HepG2 (cell line): ENCODE data around the gene KLHDC4.

Source experiments
- KLF9 ChIP-seq: IDR thresholded peaks from 2 replicates; pipeline ENCODE4 v1.6.1; 2016; ENCODE audit warnings: low read depth
- MYC ChIP-seq: sonication (generic); formaldehyde crosslinking; IDR thresholded peaks from 2 replicates; pipeline ENCODE4 v1.9.0; 2021; ENCODE audit warnings: missing genetic modification reagents, borderline replicate concordance

DNA sequence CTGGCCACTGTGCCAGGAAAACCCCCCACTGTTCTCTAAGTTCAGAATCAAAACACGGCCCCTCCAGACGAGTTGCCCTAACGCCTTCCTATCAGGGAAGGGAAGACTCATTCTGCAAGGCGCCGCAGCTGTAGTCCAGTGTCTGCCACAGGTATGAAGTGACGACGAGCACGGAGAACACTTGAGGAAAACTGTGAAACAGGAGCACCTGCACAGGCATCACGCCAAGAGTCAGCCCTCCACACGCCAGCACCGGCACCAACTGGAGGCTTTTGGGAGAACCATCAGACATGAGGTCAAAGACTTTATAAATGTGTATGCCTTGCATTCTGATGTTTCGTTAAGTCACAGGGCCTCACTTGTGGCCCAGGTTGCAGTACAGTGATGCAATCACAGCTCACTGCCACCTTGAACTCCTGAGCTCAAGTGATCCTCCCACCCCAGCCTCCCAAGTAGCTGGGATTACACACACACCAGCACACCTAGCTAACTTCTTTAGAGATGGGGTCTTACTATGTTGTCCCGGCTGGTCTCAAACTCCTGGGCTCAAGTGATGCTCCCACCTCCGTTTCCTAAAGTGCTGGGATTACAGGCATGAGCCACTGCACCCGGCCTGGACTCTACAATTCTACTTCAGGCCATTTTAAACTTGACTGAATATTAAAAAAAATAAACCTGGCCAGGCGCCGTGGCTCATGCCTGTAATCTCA, 22.9 kb downstream of the KLHDC4 start:
- TF ChIP-seq KLF9 (no peak), MYC (CRISPR knock-in tag) (no peak)
